B cell (primary cell): ENCODE data around the gene DNAJC4. TPM values are rescaled to one million over a fixed set of nuclear protein-coding genes. Genes with fewer than 3 reads are reported as not detected.
"Not testable (repeated sequence)": the region's sequence is repeated elsewhere in the genome, so short reads cannot be mapped to it uniquely, and the experiment has no call there.

ENCODE experiments used
- ATAC-seq: fragments of 200-7000 bp; cut with Tn5 transposase; one replicate; pipeline ENCODE4 v1.10.0; 2021; ENCODE audit warnings: low read depth, mild to moderate bottlenecking, moderate number of reproducible peaks, moderate library complexity
- CTCF ChIA-PET: fragments of 350-600 bp; sonication (Branson Sonifier 250); formaldehyde crosslinking; loops from one replicate; lab custom pipeline; 2021; ENCODE audit warnings: antibody characterized with exemption, inconsistent platforms; lab: Charles Lee
- POLR2A ChIA-PET: fragments of 350-600 bp; sonication (Branson Sonifier 250); formaldehyde crosslinking; loops from one replicate; lab custom pipeline; 2021; ENCODE audit warnings: antibody characterized with exemption; lab: Charles Lee
- DNase-seq: peaks from one replicate; pipeline ENCODE4 v3.0.0; 2013
- H2AFZ ChIP-seq: 2 replicates; pipeline ENCODE4 v1.6.1; 2012; ENCODE audit warnings: mild to moderate bottlenecking, low read depth, low read length; ENCODE audit not compliant: insufficient read depth, poor library complexity, severe bottlenecking
- H3K27ac ChIP-seq, 2 donors: 1 replicate in 1 of 2; 2 replicates in 1 of 2; pipeline ENCODE4 v1.5.1; 2012 to 2013; ENCODE audit warnings: low read length in 2 of 2, mild to moderate bottlenecking in 2 of 2, moderate library complexity in 1 of 2
- H3K27me3 ChIP-seq, 4 experiments: fragments of 200-600 bp in 1 of 4; sonication (generic) in 1 of 4; replicated peaks in 1 of 4; 1 replicate in 2 of 4; 2 replicates in 2 of 4; pipeline versions ENCODE4 v1.6.1 to v1.7.0; 2013 to 2016; ENCODE audit warnings: low read length in 3 of 4, mild to moderate bottlenecking in 2 of 4, mixed read lengths in 1 of 4, moderate library complexity in 1 of 4; ENCODE audit not compliant: insufficient read depth in 4 of 4, control insufficient read depth in 3 of 4; ENCODE audit errors: control extremely low read depth in 1 of 4
- H3K36me3 ChIP-seq, 2 experiments: replicated peaks in 1 of 2; 1 replicate in 1 of 2; 2 replicates in 1 of 2; pipeline versions ENCODE4 v1.6.1 to v1.7.1; 2013; ENCODE audit warnings: low read length in 1 of 2; ENCODE audit not compliant: insufficient read depth in 2 of 2, control insufficient read depth in 1 of 2; ENCODE audit errors: control extremely low read depth in 1 of 2, extremely low read depth in 1 of 2
- H3K4me1 ChIP-seq, 2 donors: fragments of 200-600 bp in 1 of 2; sonication (generic) in 1 of 2; 1 replicate in 1 of 2; 2 replicates in 1 of 2; pipeline versions ENCODE4 v1.5.1 to v1.6.1; 2013 to 2017; ENCODE audit warnings: low read length in 2 of 2; ENCODE audit not compliant: control insufficient read depth in 2 of 2, insufficient read depth in 2 of 2
- H3K4me2 ChIP-seq: replicated peaks from 2 replicates; pipeline ENCODE3; 2012; ENCODE audit warnings: mild to moderate bottlenecking, low read depth, low read length; ENCODE audit not compliant: poor library complexity, severe bottlenecking
- H3K4me3 ChIP-seq, 5 experiments: fragments of 200-600 bp in 1 of 5; sonication (generic) in 1 of 5; 1 replicate in 3 of 5; 2 replicates in 2 of 5; pipeline versions ENCODE4 v1.5.1 to v1.7.0; 2011 to 2016; ENCODE audit warnings: low read length in 4 of 5, mild to moderate bottlenecking in 4 of 5, low read depth in 2 of 5, control low read depth in 1 of 5, moderate library complexity in 1 of 5; ENCODE audit not compliant: insufficient read depth in 1 of 5; ENCODE audit errors: control extremely low read depth in 1 of 5, extremely low read depth in 1 of 5
- H3K79me2 ChIP-seq: fragments of 200-600 bp; sonication (generic); one replicate; pipeline ENCODE4 v1.6.0; 2016; ENCODE audit warnings: low read length; ENCODE audit not compliant: control insufficient read depth, insufficient read depth
- H3K9ac ChIP-seq: fragments of 200-600 bp; sonication (generic); 2 replicates; pipeline ENCODE4 v1.6.1; 2017; ENCODE audit warnings: mild to moderate bottlenecking, low read length, moderate library complexity
- H3K9me3 ChIP-seq, 3 donors: one replicate each; pipeline versions ENCODE4 v1.6.1 to v1.7.1; 2013; ENCODE audit warnings: low read length in 2 of 3; ENCODE audit not compliant: control insufficient read depth in 2 of 3, insufficient read depth in 1 of 3; ENCODE audit errors: control extremely low read depth in 1 of 3
- H4K20me1 ChIP-seq: 2 replicates; pipeline ENCODE4 v1.6.0; 2012; ENCODE audit warnings: mild to moderate bottlenecking, low read length; ENCODE audit not compliant: insufficient read depth, control insufficient read depth, poor library complexity, severe bottlenecking
- H3K27ac Mint-ChIP-seq: one replicate; pipeline ENCODE4 v1.8.0; 2021; ENCODE audit warnings: mixed read lengths
- H3K27me3 Mint-ChIP-seq: one replicate; pipeline ENCODE4 v1.8.0; 2021; ENCODE audit warnings: mixed read lengths
- H3K4me1 Mint-ChIP-seq: one replicate; pipeline ENCODE4 v1.8.0; 2021; ENCODE audit warnings: mixed read lengths
- H3K4me3 Mint-ChIP-seq: one replicate; pipeline ENCODE4 v1.8.0; 2021; ENCODE audit warnings: mixed read lengths
- H3K9me3 Mint-ChIP-seq: one replicate; pipeline ENCODE4 v1.8.0; 2022; ENCODE audit warnings: mixed read lengths; ENCODE audit not compliant: insufficient read depth
- CTCF ChIP-seq: fragments of 200-600 bp; IDR thresholded peaks from one replicate; pipeline ENCODE4 v1.8.0; 2022; ENCODE audit warnings: antibody characterized with exemption, mild to moderate bottlenecking
- EZH2 ChIP-seq: IDR thresholded peaks from 2 replicates; pipeline ENCODE4 v1.6.1; 2012; ENCODE audit warnings: borderline replicate concordance, low read depth, mild to moderate bottlenecking, moderate library complexity, low read length; ENCODE audit not compliant: insufficient read depth, poor library complexity, severe bottlenecking
- WGBS: methylation state at CpG from one replicate; pipeline ENCODE4 v1.1.5; 2013; ENCODE audit warnings: missing lambda C conversion rate; ENCODE audit not compliant: insufficient coverage; 5-methylcytosine and 5-hydroxymethylcytosine counted together
- intact Hi-C: fragments of 100-400 bp; cut with micrococcal nuclease; formaldehyde crosslinking; loops from one replicate; pipeline ENCODE4 v1.10.0; 2022
- polyA plus RNA-seq: library from polyadenylated mRNA; depleted of rRNA; stranded (reverse); fragments of >200 nt; gene quantifications from 2 replicates; pipeline ENCODE4 v1.2.3, GENCODE V29; 2012
- total RNA-seq, 2 donors: library from RNA; stranded (reverse); fragments of 120-200 nt in 1 of 2; gene quantifications; 1 replicate in 1 of 2; 2 replicates in 1 of 2; pipeline versions ENCODE4 v1.2.3 to v1.2.4, GENCODE V29; 2013 to 2022

DNAJC4 gene
- total and polyA plus RNA-seq, 2 donors (not counting 1 experiment from before 2014, with no cell fraction given) = 74.4 to 105 TPM

- no peaks in the 10 kb centered on the region for H3K9me3 ChIP-seq
- peak overlapping the region; percentile 79 for H3K4me2 ChIP-seq
- DNase-seq (peak; percentile 67), ATAC-seq (no peak)
- H3K79me2 ChIP-seq = peaks cover 9% of the 10 kb centered on the region
- Mint-ChIP-seq H3K9me3 (no peaks in the 10 kb centered on the region), H3K4me1 (peaks cover 38% of the 10 kb centered on the region), H3K27ac (peak overlapping the region; percentile 91), H3K27me3 (no peaks in the 10 kb centered on the region), H3K4me3 (peak overlapping the region; percentile 90)
- intact Hi-C loops = loop anchor here (1.0 kb wide), 3 partner anchors 20 to 60 kb away; partner anchors contain the start of genes GPR137, NUDT22, STIP1 and TRPT1
- peak overlapping the region; percentile 53 for H3K9ac ChIP-seq
- peaks cover 22 to 51% of the 10 kb centered on the region in 2 donors for H3K4me1 ChIP-seq
- peaks cover 0 to 11% of the 10 kb centered on the region in 2 experiments for H3K36me3 ChIP-seq
- WGBS = under 1% methylated on average over 45 of the region's 46 CpGs
- H3K4me3 ChIP-seq = peak overlapping the region; percentile 24 to 69 (median 62)
- peak overlapping the region; percentile 53 to 79 for H3K27ac ChIP-seq
- CTCF ChIA-PET = interaction anchor here (0.7 to 10.4 kb wide), 14 partner anchors 13 to 109 kb away, joined by 3 to 141 read pairs (median 4); partner anchors contain the start of genes BAD, ESRRA, FERMT3 and NUDT22
- POLR2A ChIA-PET = interaction anchor here (0.5 to 4.0 kb wide), 10 partner anchors 10 to 1648 kb away, joined by 3 to 37 read pairs (median 8); partner anchors contain the start of genes BAD, FERMT3, NUDT22 and PRDX5
- H4K20me1 ChIP-seq = peaks cover 7% of the 10 kb centered on the region
- H3K27me3 ChIP-seq = no peaks in the 10 kb centered on the region
- peak overlapping the region; percentile 19 for H2AFZ ChIP-seq
- TF ChIP-seq CTCF (no peak), EZH2 (no peak)
Measured at GRCh38 chr11:64245797-64246620, 15.7 kb downstream of the DNAJC4 start.

- H3K27me3 ChIP-seq, H3K9me3 Mint-ChIP-seq, H4K20me1 ChIP-seq, H3K9me3 ChIP-seq, H3K79me2 ChIP-seq, H3K27me3 Mint-ChIP-seq, H3K27ac ChIP-seq: not testable (repeated sequence)
- peak; percentile 3 for ATAC-seq
- H3K9ac ChIP-seq = peak overlapping the region; percentile 80
- intact Hi-C loops = loop anchor here (1.0 kb wide), 3 partner anchors 20 to 60 kb away; partner anchors contain the start of genes GPR137, NUDT22, STIP1 and TRPT1
- H3K36me3 ChIP-seq = peaks cover 0 to 11% of the 10 kb centered on the region in 2 experiments
- peak overlapping the region in 4 of 5 experiments; percentile 63 to 99 (median 83) for H3K4me3 ChIP-seq
- CTCF ChIA-PET = interaction anchor here (0.9 to 10.4 kb wide), 10 partner anchors 14 to 71 kb away, joined by 3 to 141 read pairs (median 5); partner anchors contain the start of genes BAD, ESRRA, FERMT3 and PRDX5
- peak overlapping the region; percentile 83 for H2AFZ ChIP-seq
- H3K4me1 ChIP-seq = peaks cover 22 to 53% of the 10 kb centered on the region in 2 donors
- Mint-ChIP-seq H3K4me3 (peak overlapping the region; percentile 89), H3K27ac (peak overlapping the region; percentile 87), H3K4me1 (peaks cover 36% of the 10 kb centered on the region)
- WGBS = under 1% methylated on average over 40 of the region's 43 CpGs
- peak; percentile 53 for DNase-seq
- POLR2A ChIA-PET = interaction anchor here (1.0 to 4.0 kb wide), 7 partner anchors 10 to 71 kb away, joined by 4 to 37 read pairs (median 8); partner anchors contain the start of genes BAD, FERMT3, NUDT22 and PRDX5
- H3K4me2 ChIP-seq = peak overlapping the region; percentile 99
Measured at GRCh38 chr11:64246621-64246870, 16.2 kb downstream of the DNAJC4 start.
